IMR-90 (cell line): ENCODE results near the gene ZMIZ2. TPM values are rescaled to one million over a fixed set of nuclear protein-coding genes. Genes with fewer than 3 reads are reported as not detected.

Experiments used
- ATAC-seq: fragments of 200-7000 bp; cut with Tn5 transposase; 2 replicates; pipeline ENCODE4 v1.9.1; 2020; ENCODE audit warnings: low read depth, mild to moderate bottlenecking, moderate library complexity
- BruUV-seq: library from RNA; stranded (reverse); fragments of 400-500 nt; replicated peaks from 2 replicates; lab custom pipeline; 2021; lab: Mats Ljungman, UMichigan
- CTCF ChIA-PET: fragments of 300-600 bp; formaldehyde crosslinking; extraction: SDS; loops from one replicate; lab custom pipeline; 2021; ENCODE audit warnings: antibody characterized with exemption; lab: Yijun Ruan, JAX
- POLR2A ChIA-PET: fragments of 300-600 bp; sonication (Branson Sonifier 250); formaldehyde crosslinking; loops from one replicate; lab custom pipeline; 2022; ENCODE audit warnings: antibody characterized with exemption; ENCODE audit not compliant: unreplicated experiment; lab: Charles Lee
- DNase-seq: peaks from one replicate; pipeline ENCODE4 v3.0.0; 2013
- H2AFZ ChIP-seq: replicated peaks from 2 replicates; pipeline ENCODE3; 2013; ENCODE audit warnings: low read length, mild to moderate bottlenecking; ENCODE audit not compliant: poor library complexity
- H2AK5ac ChIP-seq: 2 replicates; pipeline ENCODE4 v1.6.1; 2013; ENCODE audit warnings: low read depth, low read length, inconsistent platforms
- H2AK9ac ChIP-seq: replicated peaks from 2 replicates; pipeline ENCODE3; 2013; ENCODE audit warnings: mild to moderate bottlenecking, low read depth, low read length, moderate library complexity; ENCODE audit not compliant: poor library complexity
- H2BK120ac ChIP-seq: 2 replicates; pipeline ENCODE4 v1.6.1; 2013; ENCODE audit warnings: low read depth, low read length, inconsistent platforms
- H2BK15ac ChIP-seq: 3 replicates; pipeline ENCODE4 v1.6.1; 2013; ENCODE audit warnings: low read depth, low read length, inconsistent platforms
- H2BK20ac ChIP-seq: 2 replicates; pipeline ENCODE4 v1.6.1; 2013; ENCODE audit warnings: low read depth, mild to moderate bottlenecking, inconsistent platforms, low read length, moderate library complexity
- H2BK5ac ChIP-seq: 2 replicates; pipeline ENCODE4 v1.6.1; 2013; ENCODE audit warnings: mild to moderate bottlenecking, low read depth, low read length, inconsistent platforms; ENCODE audit not compliant: poor library complexity, severe bottlenecking
- H3K14ac ChIP-seq: replicated peaks from 2 replicates; pipeline ENCODE4 v1.6.1; 2013; ENCODE audit warnings: low read depth, low read length, inconsistent platforms
- H3K18ac ChIP-seq: 2 replicates; pipeline ENCODE4 v1.6.1; 2013; ENCODE audit warnings: low read depth, low read length, control low read depth
- H3K23ac ChIP-seq: 2 replicates; pipeline ENCODE4 v1.6.1; 2013; ENCODE audit warnings: low read depth, low read length, inconsistent platforms
- H3K27ac ChIP-seq: 2 replicates; pipeline ENCODE4 v1.5.1; 2013; ENCODE audit warnings: mild to moderate bottlenecking, control low read depth, low read length; ENCODE audit not compliant: insufficient read depth
- H3K27me3 ChIP-seq: 2 replicates; pipeline ENCODE4 v1.6.1; 2013; ENCODE audit warnings: low read length; ENCODE audit not compliant: control insufficient read depth, insufficient read depth
- H3K36me3 ChIP-seq: 2 replicates; pipeline ENCODE4 v1.6.1; 2013; ENCODE audit warnings: low read length, mixed read lengths; ENCODE audit not compliant: control insufficient read depth, insufficient read depth
- H3K4ac ChIP-seq: 2 replicates; pipeline ENCODE4 v1.6.1; 2013; ENCODE audit warnings: low read depth, low read length, inconsistent platforms
- H3K4me1 ChIP-seq: 2 replicates; pipeline ENCODE4 v1.6.1; 2013; ENCODE audit warnings: low read length, mixed read lengths; ENCODE audit not compliant: control insufficient read depth, insufficient read depth
- H3K4me2 ChIP-seq: 2 replicates; pipeline ENCODE4 v1.6.1; 2013; ENCODE audit warnings: low read depth, mild to moderate bottlenecking, control low read depth, low read length, moderate library complexity
- H3K4me3 ChIP-seq: 2 replicates; pipeline ENCODE4 v1.5.1; 2013; ENCODE audit warnings: low read depth, mild to moderate bottlenecking, control low read depth, low read length, moderate library complexity; ENCODE audit not compliant: insufficient read depth
- H3K56ac ChIP-seq: 2 replicates; pipeline ENCODE4 v1.6.1; 2013; ENCODE audit warnings: low read length, inconsistent platforms; ENCODE audit not compliant: insufficient read depth; ENCODE audit errors: extremely low read depth
- H3K79me1 ChIP-seq, 2 experiments: 2 replicates each; pipeline ENCODE4 v1.6.1; 2013; ENCODE audit warnings: low read length in 2 of 2, inconsistent platforms in 1 of 2, low read depth in 1 of 2
- H3K9ac ChIP-seq: 2 replicates; pipeline ENCODE4 v1.6.1; 2013; ENCODE audit warnings: low read depth, low read length, control low read depth
- H3K9me1 ChIP-seq: 2 replicates; pipeline ENCODE4 v1.6.1; 2013; ENCODE audit warnings: low read length, inconsistent platforms; ENCODE audit not compliant: insufficient read depth
- H3K9me3 ChIP-seq: 2 replicates; pipeline ENCODE4 v1.6.1; 2013; ENCODE audit warnings: low read length; ENCODE audit not compliant: control insufficient read depth, insufficient read depth
- H4K20me1 ChIP-seq: 2 replicates; pipeline ENCODE4 v1.6.1; 2013; ENCODE audit warnings: low read length, inconsistent platforms; ENCODE audit not compliant: insufficient read depth
- H4K5ac ChIP-seq: 2 replicates; pipeline ENCODE4 v1.6.1; 2013; ENCODE audit warnings: mild to moderate bottlenecking, low read depth, low read length, control low read depth
- H4K8ac ChIP-seq, 2 experiments: 2 replicates each; pipeline ENCODE4 v1.6.1; 2013; ENCODE audit warnings: low read depth in 2 of 2, low read length in 2 of 2, control low read depth in 1 of 2, inconsistent platforms in 1 of 2
- H4K91ac ChIP-seq: 2 replicates; pipeline ENCODE4 v1.6.1; 2013; ENCODE audit warnings: low read depth, low read length, inconsistent platforms; ENCODE audit not compliant: insufficient read depth
- BHLHE40 ChIP-seq: fragments of 150-350 bp; IDR thresholded peaks from 2 replicates; pipeline ENCODE4 v1.6.1; 2016; ENCODE audit warnings: mild to moderate bottlenecking, low read depth, low read length
- CEBPB ChIP-seq: IDR thresholded peaks from 2 replicates; pipeline ENCODE4 v1.6.1; 2012; ENCODE audit warnings: low read depth, low read length, improper control_type of control experiment
- CHD1 ChIP-seq: IDR thresholded peaks from 2 replicates; pipeline ENCODE4 v1.6.1; 2012; ENCODE audit warnings: low read depth, low read length, improper control_type of control experiment
- FOS ChIP-seq: fragments of 150-350 bp; IDR thresholded peaks from 2 replicates; pipeline ENCODE4 v1.6.1; 2016; ENCODE audit warnings: low read depth, low read length
- MAFK ChIP-seq: IDR thresholded peaks from 2 replicates; pipeline ENCODE4 v1.6.1; 2012; ENCODE audit warnings: low read depth, low read length, improper control_type of control experiment
- MXI1 ChIP-seq: IDR thresholded peaks from 2 replicates; pipeline ENCODE4 v1.6.1; 2012; ENCODE audit warnings: low read depth, mild to moderate bottlenecking, low read length, moderate library complexity, borderline replicate concordance
- NFE2L2 ChIP-seq: fragments of 150-350 bp; IDR thresholded peaks from 2 replicates; pipeline ENCODE4 v1.6.1; 2016; ENCODE audit warnings: low read depth, mild to moderate bottlenecking, low read length
- RAD21 ChIP-seq: IDR thresholded peaks from 2 replicates; pipeline ENCODE4 v1.6.1; 2012; ENCODE audit warnings: low read length, improper control_type of control experiment
- RFX5 ChIP-seq: IDR thresholded peaks from 2 replicates; pipeline ENCODE4 v1.8.0; 2012; ENCODE audit warnings: low read depth, mild to moderate bottlenecking, low read length, moderate library complexity
- USF2 ChIP-seq: fragments of 150-350 bp; IDR thresholded peaks from 2 replicates; pipeline ENCODE4 v1.6.1; 2017; ENCODE audit warnings: mild to moderate bottlenecking, antibody characterized with exemption, low read length, low read depth
- WGBS, 2 experiments: methylation state at CpG; one replicate each; pipeline versions ENCODE4 v1.1.5 to v1.1.7; 2013; ENCODE audit warnings: missing lambda C conversion rate in 2 of 2; ENCODE audit not compliant: insufficient read length in 1 of 2; ENCODE audit errors: extremely low coverage in 2 of 2; 5-methylcytosine and 5-hydroxymethylcytosine counted together
- dilution Hi-C: fragments of 300-500 bp; cut with HindIII; formaldehyde crosslinking; loops from one replicate; pipeline ENCODE4 v1.14.3; 2018; ENCODE audit warnings: low sequenced_read_pairs; ENCODE audit not compliant: unreplicated experiment
- in situ Hi-C: fragments of 300-500 bp; cut with MboI; formaldehyde crosslinking; loops from 3 replicates; pipeline ENCODE4 v1.14.3; 2019; ENCODE audit warnings: low sequenced_read_pairs, inconsistent platforms, mixed read lengths
- intact Hi-C: fragments of 100-400 bp; cut with micrococcal nuclease; formaldehyde crosslinking; loops from 2 replicates; pipeline ENCODE4 v1.10.0; 2022
- polyA plus RNA-seq, 3 experiments: library from polyadenylated mRNA; depleted of rRNA; stranded (reverse); fragments of >200 nt; gene quantifications; 2 replicates each; pipeline ENCODE4 v1.2.3, GENCODE V29; 2012; ENCODE audit warnings: low replicate concordance in 1 of 3
- total RNA-seq: library from RNA; depleted of rRNA; stranded (reverse); fragments of >200 nt; gene quantifications from 2 replicates; pipeline ENCODE4 v1.2.3, GENCODE V29; 2012
- TF ChIP-seq, protein P1 (sequence below): fragments of 150-350 bp; IDR thresholded peaks from 2 replicates; pipeline ENCODE4 v1.6.1; 2016; ENCODE audit warnings: low read depth, mild to moderate bottlenecking, low read length, moderate library complexity, borderline replicate concordance
- TF ChIP-seq, protein P2 (sequence below): conservative IDR thresholded peaks from 2 replicates; pipeline ENCODE4 v1.5.1; 2012; ENCODE audit warnings: mild to moderate bottlenecking, low read depth, low read length, improper control_type of control experiment

ZMIZ2 gene
- total and polyA plus RNA-seq, 2 of the 4 experiments (the other 2 are of a cell fraction): 3.0 to 24.0 TPM

DNA sequence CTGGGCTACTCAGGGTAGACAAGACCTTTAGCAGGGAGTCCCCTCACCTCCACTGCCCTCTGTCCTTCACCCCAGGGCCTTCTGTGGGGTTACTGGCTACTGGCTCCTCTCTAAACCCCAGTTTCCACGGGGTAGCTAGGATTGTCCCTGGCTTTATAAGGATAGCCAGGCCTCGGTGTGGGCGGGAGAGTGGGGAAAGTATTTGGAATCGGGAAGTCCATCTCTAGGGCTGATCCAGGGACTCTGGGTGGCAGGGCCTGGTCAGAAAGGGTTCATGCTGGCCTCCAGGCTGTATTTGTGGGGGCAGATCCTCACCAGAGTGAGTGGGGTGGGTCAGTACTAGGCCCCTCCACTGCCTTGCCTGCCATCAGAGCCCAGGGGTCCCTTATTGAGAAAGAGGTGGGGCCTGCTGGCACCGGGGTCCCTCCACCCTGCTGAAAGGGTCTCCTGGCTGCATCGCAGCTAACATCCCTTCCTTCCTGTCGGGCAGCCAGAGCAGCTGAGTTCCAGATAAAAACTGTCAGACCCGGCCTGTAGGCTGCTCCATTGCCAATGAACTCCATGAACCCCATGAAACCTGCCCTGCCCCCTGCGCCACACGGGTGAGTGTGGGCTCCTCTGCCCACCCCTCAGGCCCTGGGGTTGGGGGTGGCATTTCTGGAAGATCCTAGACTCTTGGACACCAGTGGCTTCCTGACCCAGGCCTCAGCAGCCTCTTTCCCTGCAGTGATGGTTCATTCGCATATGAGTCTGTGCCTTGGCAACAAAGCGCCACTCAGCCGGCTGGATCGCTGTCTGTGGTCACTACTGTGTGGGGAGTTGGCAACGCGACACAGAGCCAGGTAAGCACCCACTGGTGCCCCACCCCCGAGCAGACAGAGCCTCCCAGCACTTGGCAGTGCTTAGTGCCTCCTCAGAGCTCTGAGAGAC is 7.3 kb downstream of the ZMIZ2 start (continued):
- no peak for TF ChIP-seq MAFK
- no peak for TF ChIP-seq CHD1

DNA sequence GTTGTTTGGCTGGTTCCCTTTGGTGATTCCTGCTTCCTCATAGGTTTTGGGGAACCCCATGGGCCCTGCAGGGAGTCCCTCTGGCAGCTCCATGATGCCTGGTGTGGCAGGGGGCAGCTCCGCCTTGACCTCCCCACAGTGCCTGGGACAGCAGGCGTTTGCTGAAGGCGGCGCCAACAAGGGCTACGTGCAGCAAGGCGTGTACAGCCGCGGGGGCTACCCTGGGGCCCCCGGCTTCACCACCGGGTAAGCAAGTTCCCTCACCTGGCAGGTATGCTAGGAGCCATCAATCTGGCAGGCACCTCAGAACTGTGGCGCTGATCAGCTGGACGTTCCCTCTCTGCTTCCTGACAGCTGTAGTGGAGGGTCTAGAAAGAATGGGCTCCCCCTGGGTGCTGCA is 8.3 kb downstream of the ZMIZ2 start:
- Histone ChIP-seq H3K27me3 (no peaks in the 10 kb centered on the region), H2AK5ac (no peak overlapping the region), H3K79me1 (peaks cover 23 to 61% of the 10 kb centered on the region in 2 experiments), H4K8ac (no peak overlapping the region), H3K27ac (no peak overlapping the region), H3K4me3 (no peak overlapping the region), H2BK120ac (no peak overlapping the region), H3K4ac (no peak overlapping the region), H3K4me2 (no peak overlapping the region), H4K91ac (no peak overlapping the region), H2BK15ac (no peak overlapping the region), H3K56ac (no peak overlapping the region), H3K9me3 (no peaks in the 10 kb centered on the region), H3K23ac (no peak overlapping the region), H3K4me1 (peaks cover 9% of the 10 kb centered on the region; the same call in 1 of the 2 replicates), H2BK20ac (no peak overlapping the region), H3K14ac (no peak overlapping the region), H2AFZ (no peak overlapping the region), H2AK9ac (no peak overlapping the region), H4K5ac (no peak overlapping the region), H2BK5ac (no peak overlapping the region), H4K20me1 (peaks cover 21% of the 10 kb centered on the region), H3K18ac (no peak overlapping the region), H3K9ac (no peak overlapping the region), H3K9me1 (peaks cover 7% of the 10 kb centered on the region), H3K36me3 (peaks cover 46% of the 10 kb centered on the region)
- DNase-seq: no peak
- BruUV-seq: no TSS peak
- 58% methylated on average over 4 of the region's 12 CpGs; no CpG with 5 or more reads in 1 of the 2 experiments for WGBS, 2 experiments
- ChIA-PET POLR2A (no interaction called here), CTCF (no interaction called here)
- in situ Hi-C loops (no loop called here), dilution Hi-C loops (no loop called here), intact Hi-C loops (no loop called here)
- no peak for ATAC-seq
- TF ChIP-seq USF2: no peak
- TF ChIP-seq, protein P1, sequence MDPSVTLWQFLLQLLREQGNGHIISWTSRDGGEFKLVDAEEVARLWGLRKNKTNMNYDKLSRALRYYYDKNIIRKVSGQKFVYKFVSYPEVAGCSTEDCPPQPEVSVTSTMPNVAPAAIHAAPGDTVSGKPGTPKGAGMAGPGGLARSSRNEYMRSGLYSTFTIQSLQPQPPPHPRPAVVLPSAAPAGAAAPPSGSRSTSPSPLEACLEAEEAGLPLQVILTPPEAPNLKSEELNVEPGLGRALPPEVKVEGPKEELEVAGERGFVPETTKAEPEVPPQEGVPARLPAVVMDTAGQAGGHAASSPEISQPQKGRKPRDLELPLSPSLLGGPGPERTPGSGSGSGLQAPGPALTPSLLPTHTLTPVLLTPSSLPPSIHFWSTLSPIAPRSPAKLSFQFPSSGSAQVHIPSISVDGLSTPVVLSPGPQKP: no peak
- no peak for TF ChIP-seq BHLHE40
- TF ChIP-seq CEBPB: no peak
- TF ChIP-seq MXI1: no peak
- TF ChIP-seq FOS: no peak
- TF ChIP-seq, protein P2, sequence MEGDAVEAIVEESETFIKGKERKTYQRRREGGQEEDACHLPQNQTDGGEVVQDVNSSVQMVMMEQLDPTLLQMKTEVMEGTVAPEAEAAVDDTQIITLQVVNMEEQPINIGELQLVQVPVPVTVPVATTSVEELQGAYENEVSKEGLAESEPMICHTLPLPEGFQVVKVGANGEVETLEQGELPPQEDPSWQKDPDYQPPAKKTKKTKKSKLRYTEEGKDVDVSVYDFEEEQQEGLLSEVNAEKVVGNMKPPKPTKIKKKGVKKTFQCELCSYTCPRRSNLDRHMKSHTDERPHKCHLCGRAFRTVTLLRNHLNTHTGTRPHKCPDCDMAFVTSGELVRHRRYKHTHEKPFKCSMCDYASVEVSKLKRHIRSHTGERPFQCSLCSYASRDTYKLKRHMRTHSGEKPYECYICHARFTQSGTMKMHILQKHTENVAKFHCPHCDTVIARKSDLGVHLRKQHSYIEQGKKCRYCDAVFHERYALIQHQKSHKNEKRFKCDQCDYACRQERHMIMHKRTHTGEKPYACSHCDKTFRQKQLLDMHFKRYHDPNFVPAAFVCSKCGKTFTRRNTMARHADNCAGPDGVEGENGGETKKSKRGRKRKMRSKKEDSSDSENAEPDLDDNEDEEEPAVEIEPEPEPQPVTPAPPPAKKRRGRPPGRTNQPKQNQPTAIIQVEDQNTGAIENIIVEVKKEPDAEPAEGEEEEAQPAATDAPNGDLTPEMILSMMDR: no peak
- TF ChIP-seq NFE2L2: no peak
- no peak for TF ChIP-seq RFX5
- TF ChIP-seq RAD21: no peak
